H1 (cell line): ENCODE results near the gene PTPRT. TPM values are rescaled to one million over a fixed set of nuclear protein-coding genes. Genes with fewer than 3 reads are reported as not detected.

Source experiments
- CTCF ChIA-PET: fragments of 300-600 bp; sonication (Branson Sonifier 250); formaldehyde crosslinking; loops from one replicate; lab custom pipeline; 2021; ENCODE audit not compliant: partially characterized antibody; lab: Charles Lee
- POLR2A ChIA-PET: fragments of 300-600 bp; sonication (Branson Sonifier 250); formaldehyde crosslinking; loops from one replicate; lab custom pipeline; 2021; ENCODE audit warnings: inconsistent platforms; ENCODE audit not compliant: partially characterized antibody; lab: Charles Lee
- DNase-seq, 2 experiments: peaks; one replicate each; pipeline versions ENCODE4 v3.0.0 to v3.0.0-alpha.2; 2010 to 2022; ENCODE audit warnings: low spot score in 2 of 2, low read depth in 1 of 2, mixed read lengths in 1 of 2
- FAIRE-seq: peaks from 2 replicates; lab custom pipeline; 2011; peaks lifted over from hg19 to GRCh38; lab: Jason Lieb, UNC
- H2AFZ ChIP-seq: 2 replicates; pipeline ENCODE4 v1.8.1; 2012; ENCODE audit warnings: low read length, inconsistent platforms
- H2AK5ac ChIP-seq: 2 replicates; pipeline ENCODE4 v1.6.1; 2013; ENCODE audit warnings: low read depth, low read length
- H2BK120ac ChIP-seq: replicated peaks from 2 replicates; pipeline ENCODE3; 2013; ENCODE audit warnings: low read depth, low read length, inconsistent platforms
- H2BK12ac ChIP-seq: 2 replicates; pipeline ENCODE4 v1.6.1; 2013; ENCODE audit warnings: low read depth, low read length
- H2BK15ac ChIP-seq: 2 replicates; pipeline ENCODE4 v1.6.1; 2013; ENCODE audit warnings: low read length
- H2BK20ac ChIP-seq: 2 replicates; pipeline ENCODE4 v1.6.1; 2013; ENCODE audit warnings: low read length
- H2BK5ac ChIP-seq: 2 replicates; pipeline ENCODE4 v1.6.1; 2013; ENCODE audit warnings: low read depth, low read length
- H3K14ac ChIP-seq: 2 replicates; pipeline ENCODE4 v1.6.1; 2013; ENCODE audit warnings: inconsistent platforms; ENCODE audit not compliant: insufficient read length
- H3K18ac ChIP-seq: 2 replicates; pipeline ENCODE4 v1.6.1; 2013; ENCODE audit warnings: low read length; ENCODE audit errors: extremely low read depth
- H3K23ac ChIP-seq: 2 replicates; pipeline ENCODE4 v1.6.1; 2013; ENCODE audit warnings: inconsistent platforms; ENCODE audit not compliant: insufficient read length
- H3K23me2 ChIP-seq: 2 replicates; pipeline ENCODE4 v1.6.1; 2013; ENCODE audit warnings: low read depth, low read length
- H3K27ac ChIP-seq: 2 replicates; pipeline ENCODE4 v1.6.1; 2011; ENCODE audit warnings: low read depth, low read length, inconsistent platforms
- H3K27me3 ChIP-seq, 4 experiments: replicated peaks in 1 of 4; 1 replicate in 1 of 4; 2 replicates in 3 of 4; pipeline versions ENCODE4 v1.6.1 to v1.8.1; 2011 to 2013; ENCODE audit warnings: low read length in 3 of 4, mild to moderate bottlenecking in 3 of 4, inconsistent platforms in 2 of 4, mixed read lengths in 2 of 4, moderate library complexity in 1 of 4; ENCODE audit not compliant: control insufficient read depth in 3 of 4, insufficient read depth in 3 of 4; ENCODE audit errors: extremely low read depth in 1 of 4
- H3K36me3 ChIP-seq, 4 experiments: 2 replicates each; pipeline versions ENCODE4 v1.6.1 to v1.8.1; 2011 to 2013; ENCODE audit warnings: mild to moderate bottlenecking in 4 of 4, low read length in 3 of 4, moderate library complexity in 2 of 4, control low read depth in 1 of 4, inconsistent platforms in 1 of 4; ENCODE audit not compliant: insufficient read depth in 4 of 4, control insufficient read depth in 2 of 4
- H3K4ac ChIP-seq: replicated peaks from 2 replicates; pipeline ENCODE3; 2013; ENCODE audit warnings: low read length, low read depth, mixed read lengths, inconsistent platforms; ENCODE audit not compliant: insufficient read length
- H3K4me1 ChIP-seq, 4 experiments: replicated peaks in 1 of 4; 1 replicate in 1 of 4; 2 replicates in 3 of 4; pipeline versions ENCODE4 v1.6.1 to v1.8.1; 2011 to 2013; ENCODE audit warnings: low read length in 3 of 4, inconsistent platforms in 2 of 4, mixed read lengths in 1 of 4; ENCODE audit not compliant: insufficient read depth in 4 of 4, control insufficient read depth in 3 of 4
- H3K4me2 ChIP-seq, 2 experiments: 2 replicates each; pipeline versions ENCODE4 v1.6.1 to v1.8.1; 2011 to 2013; ENCODE audit warnings: low read depth in 2 of 2, low read length in 2 of 2, control low read depth in 1 of 2, inconsistent platforms in 1 of 2, mild to moderate bottlenecking in 1 of 2; ENCODE audit not compliant: insufficient read depth in 1 of 2
- H3K4me3 ChIP-seq, 4 experiments: fragments of 200-600, 300-600 bp in 1 of 4; sonication (generic), shearing (Covaris generic), sonication (Bioruptor Twin) in 1 of 4; 2 replicates each; pipeline versions ENCODE4 v1.5.1 to v1.8.1; 2011 to 2016; ENCODE audit warnings: low read length in 4 of 4, low read depth in 3 of 4, control low read depth in 2 of 4, inconsistent platforms in 2 of 4, mild to moderate bottlenecking in 2 of 4, mixed read lengths in 1 of 4, moderate library complexity in 1 of 4; ENCODE audit not compliant: insufficient read depth in 2 of 4; ENCODE audit errors: extremely low read depth in 1 of 4
- H3K56ac ChIP-seq: replicated peaks from 2 replicates; pipeline ENCODE3; 2013; ENCODE audit warnings: low read depth, mild to moderate bottlenecking, mixed read lengths, low read length, inconsistent platforms; ENCODE audit not compliant: insufficient read length
- H3K79me1 ChIP-seq: 2 replicates; pipeline ENCODE4 v1.6.1; 2013; ENCODE audit warnings: low read depth, low read length, control low read depth
- H3K79me2 ChIP-seq, 2 experiments: 2 replicates each; pipeline versions ENCODE4 v1.6.1 to v1.8.1; 2012 to 2013; ENCODE audit warnings: low read length in 2 of 2, mild to moderate bottlenecking in 2 of 2, inconsistent platforms in 1 of 2; ENCODE audit not compliant: insufficient read depth in 2 of 2, control insufficient read depth in 1 of 2
- H3K9ac ChIP-seq, 4 experiments: replicated peaks in 1 of 4; 1 replicate in 1 of 4; 2 replicates in 3 of 4; pipeline versions ENCODE4 v1.6.1 to v1.8.1; 2011 to 2013; ENCODE audit warnings: low read depth in 3 of 4, low read length in 3 of 4, control low read depth in 2 of 4, mild to moderate bottlenecking in 2 of 4, moderate library complexity in 2 of 4, inconsistent platforms in 1 of 4; ENCODE audit errors: extremely low read depth in 1 of 4
- H3K9me3 ChIP-seq, 2 experiments: 2 replicates each; pipeline versions ENCODE4 v1.6.1 to v1.8.1; 2012 to 2013; ENCODE audit warnings: mild to moderate bottlenecking in 2 of 2, moderate library complexity in 2 of 2, control low read depth in 1 of 2, inconsistent platforms in 1 of 2, low read depth in 1 of 2, low read length in 1 of 2, mixed read lengths in 1 of 2; ENCODE audit not compliant: insufficient read depth in 2 of 2
- H4K20me1 ChIP-seq, 2 experiments: replicated peaks in 1 of 2; 2 replicates each; pipeline versions ENCODE3 to v1.8.1; 2011 to 2013; ENCODE audit warnings: inconsistent platforms in 2 of 2, low read length in 2 of 2, mild to moderate bottlenecking in 1 of 2; ENCODE audit not compliant: insufficient read depth in 2 of 2, control insufficient read depth in 1 of 2
- H4K5ac ChIP-seq: 2 replicates; pipeline ENCODE4 v1.6.1; 2013; ENCODE audit warnings: low read length, low read depth, mixed read lengths, inconsistent platforms; ENCODE audit not compliant: insufficient read length
- H4K8ac ChIP-seq: 2 replicates; pipeline ENCODE4 v1.8.0; 2013; ENCODE audit warnings: mild to moderate bottlenecking, moderate library complexity, low read length, inconsistent platforms; ENCODE audit not compliant: insufficient read depth; ENCODE audit errors: extremely low read depth
- H4K91ac ChIP-seq: replicated peaks from 2 replicates; pipeline ENCODE3; 2013; ENCODE audit warnings: low read length, mixed read lengths, inconsistent platforms; ENCODE audit not compliant: insufficient read length
- BCL11A ChIP-seq, 2 experiments: IDR thresholded peaks; one replicate each; pipeline ENCODE4 v1.6.1; 2011; ENCODE audit warnings: low read depth in 2 of 2, low read length in 2 of 2, mild to moderate bottlenecking in 2 of 2
- GTF2F1 ChIP-seq: IDR thresholded peaks from 2 replicates; pipeline ENCODE4 v1.6.1; 2012; ENCODE audit warnings: low read depth, low read length, improper control_type of control experiment, borderline replicate concordance
- HDAC6 ChIP-seq: IDR thresholded peaks from one replicate; pipeline ENCODE4 v1.7.1; 2012; ENCODE audit warnings: low read depth, mild to moderate bottlenecking, inconsistent platforms, low read length, moderate library complexity
- NRF1 ChIP-seq: IDR thresholded peaks from 2 replicates; pipeline ENCODE4 v1.6.1; 2011; ENCODE audit warnings: mild to moderate bottlenecking, low read depth, low read length, improper control_type of control experiment
- RNF2 ChIP-seq: fragments of 200-900, 300-1000 bp; sonication (generic); IDR thresholded peaks from 2 replicates; pipeline ENCODE4 v1.7.1; 2016; ENCODE audit warnings: borderline replicate concordance, low read depth, mild to moderate bottlenecking, antibody characterized with exemption, low read length; ENCODE audit not compliant: poor library complexity, severe bottlenecking; ENCODE audit errors: missing control alignments
- SIN3A ChIP-seq, 2 experiments: IDR thresholded peaks in 1 of 2; conservative IDR thresholded peaks in 1 of 2; 2 replicates each; pipeline ENCODE4 v1.6.1; 2011 to 2012; ENCODE audit warnings: low read length in 2 of 2, improper control_type of control experiment in 1 of 2, low read depth in 1 of 2, mild to moderate bottlenecking in 1 of 2
- SIRT6 ChIP-seq: IDR thresholded peaks from one replicate; pipeline ENCODE4 v1.7.1; 2012; ENCODE audit warnings: low read length, inconsistent platforms
- SP2 ChIP-seq: IDR thresholded peaks from 2 replicates; pipeline ENCODE4 v1.6.1; 2012; ENCODE audit warnings: mild to moderate bottlenecking, low read length, inconsistent platforms
- YY1 ChIP-seq: IDR thresholded peaks from 2 replicates; pipeline ENCODE4 v1.6.1; 2011; ENCODE audit warnings: low read depth, mild to moderate bottlenecking, low read length
- WGBS, 2 experiments: shearing (Covaris generic) in 1 of 2; methylation state at CpG; one replicate each; pipeline versions ENCODE4 v1.1.6 to v1.1.7; 2013 to 2015; ENCODE audit warnings: low lambda C conversion rate in 2 of 2, mixed read lengths in 2 of 2, inconsistent platforms in 1 of 2, low coverage in 1 of 2, missing lambda C conversion rate in 1 of 2; ENCODE audit not compliant: insufficient replicate concordance in 2 of 2, insufficient coverage in 1 of 2, insufficient read length in 1 of 2; ENCODE audit errors: extremely low coverage in 1 of 2, missing lambda C conversion rate in 1 of 2; 5-methylcytosine and 5-hydroxymethylcytosine counted together
- polyA plus RNA-seq, 7 experiments: library from polyadenylated mRNA; depleted of rRNA in 3 of 7; stranded (reverse) in 5 of 7; unstranded in 2 of 7; fragments of >200 nt in 5 of 7; fragments of 200-250 nt in 2 of 7; gene quantifications; 1 replicate in 5 of 7; 2 replicates in 1 of 7; 4 replicates in 1 of 7; pipeline versions ENCODE4 v1.2.1 to v1.2.3, GENCODE V29; 2011 to 2013; ENCODE audit warnings: missing spikeins in 2 of 7, mixed read lengths in 2 of 7
- total RNA-seq: library from RNA; stranded (reverse); fragmentation: NEBNext Ultra II Directional; extraction: Animal tissue kit (Norgen Biotek cat#: 25700); gene quantifications from 2 replicates; pipeline ENCODE4 v1.2.1, GENCODE V29; 2021
- TF ChIP-seq, protein P1 (sequence below): IDR thresholded peaks from 2 replicates; pipeline ENCODE4 v1.6.1; 2012; ENCODE audit warnings: inconsistent platforms

PTPRT gene
- total and polyA plus RNA-seq, 2 of the 8 experiments (the other 6 are each of a cell fraction or from before 2014, with no cell fraction given) = 0.33 to 1.8 TPM

DNA sequence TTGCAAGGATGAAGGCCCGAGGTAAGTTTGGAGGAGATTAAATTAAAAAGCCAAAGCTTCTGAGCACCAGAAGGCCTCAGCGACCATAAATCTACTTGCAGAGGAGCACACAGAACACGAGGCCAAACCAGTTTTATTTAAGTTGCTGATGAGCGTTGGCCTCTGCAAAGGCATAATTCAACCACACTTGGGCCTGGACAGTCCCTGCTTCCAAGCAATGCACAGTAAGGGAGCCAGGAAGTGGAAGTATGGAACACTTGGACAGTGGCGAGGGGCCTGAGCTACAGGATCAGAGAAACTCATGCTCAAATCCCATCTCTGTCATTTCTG lies 92.8 kb downstream of the PTPRT start:
- Histone ChIP-seq H3K23me2 (no peaks in the 10 kb centered on the region; the same call in 1 of the 2 replicates), H4K8ac (no peak overlapping the region), H2AK5ac (no peak overlapping the region), H3K79me2 (no peaks in the 10 kb centered on the region; a peak in 1 of 4 replicates), H4K91ac (no peak overlapping the region), H3K9me3 (no peaks in the 10 kb centered on the region; a peak in 1 of 4 replicates), H4K5ac (no peak overlapping the region), H3K36me3 (no peaks in the 10 kb centered on the region), H2BK15ac (no peak overlapping the region), H3K56ac (no peak overlapping the region), H3K79me1 (no peaks in the 10 kb centered on the region), H3K4me1 (peaks cover 0 to 5% (median 4%) of the 10 kb centered on the region in 4 experiments; a peak in 4 of 7 replicates), H3K18ac (no peak overlapping the region), H2BK5ac (no peak overlapping the region), H3K4me2 (peak overlapping the region in 1 of 2 experiments; percentile 12; a peak in 1 of 4 replicates), H3K27me3 (no peaks in the 10 kb centered on the region), H3K9ac (no peak overlapping the region), H3K14ac (no peak overlapping the region), H2AFZ (no peak overlapping the region), H2BK12ac (no peak overlapping the region), H2BK20ac (0 out of 2 replicates have a peak overlapping the region, but pooled peaks have one; percentile 68), H3K4ac (no peak overlapping the region), H3K23ac (no peak overlapping the region), H4K20me1 (no peaks in the 10 kb centered on the region), H2BK120ac (no peak overlapping the region), H3K4me3 (no peak overlapping the region), H3K27ac (no peak overlapping the region)
- ChIA-PET POLR2A (interaction anchor here (1.0 kb wide), 1 partner anchor 11 kb away, joined by 3 read pairs; no protein-coding TSS in a partner anchor), CTCF (interaction anchor here (0.6 to 1.3 kb wide), 5 partner anchors 10 to 1215 kb away, joined by 3 to 6 read pairs (median 3); no protein-coding TSS in a partner anchor)
- 87% methylated on average over 5 of the region's 5 CpGs; no CpG with 5 or more reads in 1 of the 2 experiments for WGBS, 2 experiments
- DNase-seq (no peak), FAIRE-seq (no peak)
- TF ChIP-seq GTF2F1 (no peak), BCL11A (IDR thresholded peaks at IDR 0.05; ENCODE audit: low read depth in 2 of 2, low read length in 2 of 2) (no peak), SIRT6 (no peak), HDAC6 (no peak), SP2 (no peak), NRF1 (no peak), SIN3A (conservative IDR thresholded peaks at IDR 0.05 in 1 of 2, IDR thresholded peaks at IDR 0.05 in 1 of 2; ENCODE audit: low read depth in 1 of 2, low read length in 2 of 2) (no peak), YY1 (no peak), RNF2 (no peak)
- TF ChIP-seq, protein P1, sequence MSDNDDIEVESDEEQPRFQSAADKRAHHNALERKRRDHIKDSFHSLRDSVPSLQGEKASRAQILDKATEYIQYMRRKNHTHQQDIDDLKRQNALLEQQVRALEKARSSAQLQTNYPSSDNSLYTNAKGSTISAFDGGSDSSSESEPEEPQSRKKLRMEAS = no peak
